Stimulated activated memory B cell treated with anti-CD40 and anti-IgM and Interleukin-4, amounts not matched to agents 10 μg/mL and 1 μg/mL and 100 μg/mL, for 72 hours (primary cell): ENCODE measurements around the gene CAPN10.
A peak's percentile ranks its signal among the peaks of the same experiment; 100 is the strongest.

Experiments
- ATAC-seq: fragments of 150-1000 bp; cut with Tn5 transposase; 2 replicates; pipeline ENCODE4 v1.10.0; 2021
- H3K27ac Mint-ChIP-seq: one replicate; pipeline ENCODE4 v1.8.0; 2022; ENCODE audit warnings: mild to moderate bottlenecking, mixed read lengths
- H3K27me3 Mint-ChIP-seq: one replicate; pipeline ENCODE4 v1.8.0; 2022; ENCODE audit warnings: mixed read lengths
- H3K36me3 Mint-ChIP-seq: one replicate; pipeline ENCODE4 v1.8.0; 2022; ENCODE audit warnings: mixed read lengths
- H3K4me1 Mint-ChIP-seq: one replicate; pipeline ENCODE4 v1.8.0; 2022; ENCODE audit warnings: mixed read lengths
- H3K4me3 Mint-ChIP-seq: one replicate; pipeline ENCODE4 v1.8.0; 2022; ENCODE audit warnings: mild to moderate bottlenecking, moderate library complexity, mixed read lengths
- H3K9me3 Mint-ChIP-seq: one replicate; pipeline ENCODE4 v1.8.0; 2022; ENCODE audit warnings: mixed read lengths

Gene CAPN10

DNA sequence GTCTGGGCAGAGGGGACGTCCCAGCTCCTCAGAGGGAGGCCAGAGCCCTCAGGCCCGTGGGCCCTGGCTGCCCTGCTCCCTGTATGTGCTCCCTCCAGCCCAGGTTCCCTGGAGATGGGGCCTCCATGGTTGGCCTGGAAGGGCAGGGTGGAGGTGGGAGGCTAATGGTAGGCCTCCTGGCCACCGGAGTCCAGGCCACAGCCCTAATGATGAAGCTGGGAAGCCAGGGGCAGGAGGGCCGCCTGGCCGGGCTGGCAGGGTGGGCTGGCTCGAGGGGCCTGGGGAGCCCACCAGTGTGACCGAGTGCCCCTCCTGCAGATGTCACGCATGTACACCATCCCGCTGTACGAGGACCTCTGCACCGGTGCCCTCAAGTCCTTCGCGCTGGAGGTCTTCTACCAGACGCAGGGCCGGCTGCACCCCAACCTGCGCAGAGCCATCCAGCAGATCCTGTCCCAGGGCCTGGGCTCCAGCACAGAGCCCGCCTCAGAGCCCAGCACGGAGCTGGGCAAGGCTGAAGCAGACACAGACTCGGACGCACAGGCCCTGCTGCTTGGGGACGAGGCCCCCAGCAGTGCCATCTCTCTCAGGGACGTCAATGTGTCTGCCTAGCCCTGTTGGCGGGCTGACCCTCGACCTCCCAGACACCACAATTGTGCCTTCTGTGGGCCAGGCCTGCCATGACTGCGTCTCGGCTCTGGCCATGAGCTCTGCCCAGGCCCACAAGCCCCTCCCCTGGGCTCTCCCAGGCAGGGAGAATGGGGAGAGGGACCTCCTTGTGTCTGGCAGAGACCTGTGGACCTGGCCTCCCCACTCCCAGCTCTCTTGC, 9.0 kb upstream of the CAPN10 start:
- Mint-ChIP-seq H3K27ac (no peak overlapping the region), H3K9me3 (no peaks in the 10 kb centered on the region), H3K4me3 (no peak overlapping the region), H3K36me3 (peaks cover 66% of the 10 kb centered on the region), H3K4me1 (peaks cover 34% of the 10 kb centered on the region), H3K27me3 (no peaks in the 10 kb centered on the region)
- ATAC-seq = no peak

DNA sequence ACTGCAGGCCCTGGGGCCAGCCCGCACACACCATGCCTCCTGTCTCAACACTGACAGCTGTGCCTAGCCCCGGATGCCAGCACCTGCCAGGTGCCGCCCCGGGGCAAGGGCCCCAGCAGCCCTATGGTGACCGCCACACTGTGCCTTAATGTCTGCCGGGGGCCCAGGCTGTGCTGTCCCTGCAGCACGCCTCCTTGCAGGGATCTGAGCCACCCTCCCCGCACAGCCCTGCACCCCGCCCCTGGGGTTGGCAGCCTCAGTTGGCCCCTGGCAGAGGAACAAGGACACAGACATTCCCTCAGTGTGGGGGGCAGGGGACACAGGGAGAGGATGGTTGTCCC, 8.5 kb upstream of the CAPN10 start:
- Mint-ChIP-seq H3K9me3 (no peaks in the 10 kb centered on the region), H3K27me3 (no peaks in the 10 kb centered on the region), H3K4me3 (no peak overlapping the region), H3K27ac (no peak overlapping the region), H3K36me3 (peaks cover 67% of the 10 kb centered on the region), H3K4me1 (peaks cover 40% of the 10 kb centered on the region)
- no peak for ATAC-seq

DNA sequence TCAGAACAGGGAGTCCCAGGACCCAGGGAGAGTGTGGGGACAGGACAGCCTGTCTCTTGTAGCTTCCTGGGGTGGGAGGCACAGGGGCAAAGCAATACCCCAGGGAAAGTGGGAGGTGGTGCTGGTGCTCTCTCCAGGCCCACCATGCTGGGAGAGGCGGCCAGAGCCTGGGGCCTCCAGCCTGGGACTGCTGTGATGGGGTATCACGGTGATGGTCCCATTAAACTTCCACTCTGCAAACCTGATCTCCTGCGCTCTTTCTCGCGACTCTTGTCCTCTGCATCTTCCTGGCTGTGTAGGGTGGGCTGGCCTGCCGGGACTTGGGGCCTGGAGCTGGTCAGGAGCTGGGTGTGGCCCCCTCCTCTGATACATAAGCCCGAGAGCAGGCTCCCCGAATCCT, 8.0 kb upstream of the CAPN10 start:
- peak overlapping the region; percentile 67 for H3K27ac Mint-ChIP-seq
- H3K4me3 Mint-ChIP-seq = no peak overlapping the region
- H3K36me3 Mint-ChIP-seq = peaks cover 67% of the 10 kb centered on the region
- H3K4me1 Mint-ChIP-seq = peaks cover 40% of the 10 kb centered on the region
- no peaks in the 10 kb centered on the region for H3K27me3 Mint-ChIP-seq
- H3K9me3 Mint-ChIP-seq = no peaks in the 10 kb centered on the region
- ATAC-seq = no peak

GRCh38 chr2:240579071-240579762, 7.3 kb upstream of the CAPN10 start:
- peak overlapping the region; percentile 42 for H3K4me3 Mint-ChIP-seq
- no peaks in the 10 kb centered on the region for H3K9me3 Mint-ChIP-seq
- ATAC-seq = peak; percentile 10
- peak overlapping the region; percentile 67 for H3K27ac Mint-ChIP-seq
- peaks cover 44% of the 10 kb centered on the region for H3K4me1 Mint-ChIP-seq
- peaks cover 67% of the 10 kb centered on the region for H3K36me3 Mint-ChIP-seq
- H3K27me3 Mint-ChIP-seq = no peaks in the 10 kb centered on the region

- H3K36me3 Mint-ChIP-seq = peaks cover 62% of the 10 kb centered on the region
- peak overlapping the region; percentile 67 for H3K27ac Mint-ChIP-seq
- no peaks in the 10 kb centered on the region for H3K9me3 Mint-ChIP-seq
- H3K4me3 Mint-ChIP-seq = peak overlapping the region; percentile 42
- no peaks in the 10 kb centered on the region for H3K27me3 Mint-ChIP-seq
- peaks cover 52% of the 10 kb centered on the region for H3K4me1 Mint-ChIP-seq
- ATAC-seq = peak; percentile 64
Observed at GRCh38 chr2:240579771-240580614, 6.5 kb upstream of the CAPN10 start.

GRCh38 chr2:240581811-240582210, 4.7 kb upstream of the CAPN10 start:
- no peak overlapping the region for H3K4me3 Mint-ChIP-seq

DNA sequence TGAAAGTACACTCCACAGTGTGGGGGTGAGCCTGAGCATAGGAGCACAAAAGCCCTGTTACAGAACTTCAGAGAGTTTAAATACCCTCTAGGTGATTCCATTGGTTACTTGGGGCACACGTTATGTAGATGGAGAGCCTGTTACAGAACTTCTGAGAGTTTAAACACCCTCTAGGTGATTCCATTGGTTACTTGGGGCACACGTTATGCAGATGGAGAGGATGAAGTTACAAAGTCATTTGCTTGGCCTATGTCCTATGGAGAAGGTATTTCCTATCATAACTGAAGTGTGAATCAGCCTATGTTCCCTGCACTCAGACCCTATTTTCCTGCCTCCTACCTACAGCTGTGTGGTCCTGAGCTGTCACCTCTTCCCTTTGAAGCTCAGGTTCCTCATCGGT, 3.8 kb upstream of the CAPN10 start:
- no peak overlapping the region for H3K27ac Mint-ChIP-seq
- ATAC-seq = no peak
- no peak overlapping the region for H3K4me3 Mint-ChIP-seq
- no peaks in the 10 kb centered on the region for H3K27me3 Mint-ChIP-seq
- H3K36me3 Mint-ChIP-seq = peaks cover 48% of the 10 kb centered on the region
- H3K9me3 Mint-ChIP-seq = no peaks in the 10 kb centered on the region
- H3K4me1 Mint-ChIP-seq = peaks cover 70% of the 10 kb centered on the region

More at GRCh38 chr2:240581811-240582210, 4.7 kb upstream of the CAPN10 start:
- Mint-ChIP-seq H3K27ac (no peak overlapping the region), H3K36me3 (peaks cover 53% of the 10 kb centered on the region), H3K27me3 (no peaks in the 10 kb centered on the region), H3K4me1 (peaks cover 63% of the 10 kb centered on the region), H3K9me3 (no peaks in the 10 kb centered on the region)
- ATAC-seq = no peak

GRCh38 chr2:240583774-240584173, 2.8 kb upstream of the CAPN10 start:
- H3K4me1 Mint-ChIP-seq = peaks cover 76% of the 10 kb centered on the region
- no peaks in the 10 kb centered on the region for H3K9me3 Mint-ChIP-seq
- no peaks in the 10 kb centered on the region for H3K27me3 Mint-ChIP-seq
- no peak for ATAC-seq
- H3K27ac Mint-ChIP-seq = peak overlapping the region; percentile 94
- H3K4me3 Mint-ChIP-seq = no peak overlapping the region
- H3K36me3 Mint-ChIP-seq = peaks cover 38% of the 10 kb centered on the region

DNA sequence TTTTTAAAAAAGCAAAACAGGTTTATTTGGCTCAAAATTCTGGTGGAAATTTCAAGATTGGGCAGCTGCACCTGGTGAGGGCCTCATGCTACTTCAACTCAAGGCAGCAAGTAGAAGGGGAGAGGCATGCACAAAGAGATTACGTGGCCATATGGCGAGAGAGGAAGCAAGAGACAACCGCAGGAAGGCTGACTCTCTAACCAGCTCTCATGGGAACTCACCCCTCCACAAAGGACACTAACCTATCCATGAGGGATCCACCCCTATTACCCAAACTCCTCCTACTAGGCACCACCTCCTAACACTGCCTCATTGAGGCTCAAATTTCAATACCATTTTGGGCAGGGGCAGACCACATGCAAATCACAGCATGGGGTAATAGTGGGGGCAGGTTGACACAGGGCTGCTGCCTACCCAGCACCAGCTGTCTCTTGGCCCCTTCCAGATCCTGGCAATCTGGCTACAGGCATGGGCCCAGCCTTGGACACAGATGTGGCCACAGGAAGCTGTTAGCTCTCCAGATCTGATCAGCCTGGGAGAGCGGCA, 2.0 kb upstream of the CAPN10 start:
- H3K27ac Mint-ChIP-seq = peak overlapping the region; percentile 94
- peaks cover 36% of the 10 kb centered on the region for H3K36me3 Mint-ChIP-seq
- peaks cover 75% of the 10 kb centered on the region for H3K4me1 Mint-ChIP-seq
- H3K27me3 Mint-ChIP-seq = no peaks in the 10 kb centered on the region
- peak overlapping the region; percentile 89 for H3K4me3 Mint-ChIP-seq
- ATAC-seq = peak; percentile 66
- H3K9me3 Mint-ChIP-seq = no peaks in the 10 kb centered on the region

DNA sequence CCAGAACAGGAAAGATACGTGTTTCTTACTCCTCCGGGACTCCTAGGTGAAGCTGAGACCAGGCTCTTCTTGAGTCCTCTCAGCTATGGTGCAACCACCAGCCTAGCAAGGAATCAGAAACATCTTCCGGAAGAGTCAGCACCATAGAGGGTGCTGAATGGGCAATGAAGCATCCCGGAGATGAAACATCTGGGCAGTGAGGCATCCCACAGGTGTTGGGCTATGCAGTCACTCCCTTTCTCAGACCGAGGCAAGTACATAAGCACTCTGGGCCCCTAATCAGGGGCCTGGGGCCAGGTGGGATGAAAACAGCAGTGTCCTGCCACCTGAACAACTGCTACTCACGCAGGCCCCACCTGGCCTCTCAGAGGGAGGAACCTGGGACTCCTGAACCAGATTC, 1.4 kb upstream of the CAPN10 start:
- Mint-ChIP-seq H3K9me3 (no peaks in the 10 kb centered on the region), H3K4me1 (peaks cover 70% of the 10 kb centered on the region), H3K4me3 (peak overlapping the region; percentile 89), H3K36me3 (peaks cover 31% of the 10 kb centered on the region), H3K27me3 (no peaks in the 10 kb centered on the region), H3K27ac (peak overlapping the region; percentile 94)
- ATAC-seq = peak; percentile 53

DNA sequence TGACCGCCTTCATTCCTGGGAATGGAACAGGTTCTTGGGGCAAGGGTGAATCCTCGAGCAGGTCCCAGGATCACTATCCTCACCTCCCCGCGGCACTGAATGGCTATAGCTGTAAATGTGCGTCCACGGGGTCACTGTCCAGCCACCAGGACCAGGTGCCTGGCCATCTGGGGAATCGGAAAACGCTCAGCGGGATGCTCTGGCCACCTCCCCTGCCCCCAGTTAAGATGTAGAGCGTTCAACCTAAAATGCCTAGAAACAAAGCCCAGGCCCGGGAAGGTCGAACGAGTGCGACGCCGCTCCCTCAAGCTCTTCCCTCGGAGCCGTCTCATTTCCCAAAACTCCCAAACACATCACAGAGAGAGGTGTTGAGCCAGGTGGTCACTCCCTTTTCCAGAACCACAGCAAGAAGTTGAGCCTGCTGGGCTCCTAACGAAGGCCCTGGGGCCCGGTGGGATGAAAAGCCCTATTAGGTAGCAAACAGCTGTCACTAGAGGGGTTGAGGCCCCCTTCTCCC, 795 bp upstream of the CAPN10 start:
- Mint-ChIP-seq H3K27me3 (no peaks in the 10 kb centered on the region), H3K36me3 (peaks cover 25% of the 10 kb centered on the region), H3K4me3 (peak overlapping the region; percentile 89), H3K27ac (peak overlapping the region; percentile 94), H3K4me1 (peaks cover 63% of the 10 kb centered on the region), H3K9me3 (no peaks in the 10 kb centered on the region)
- ATAC-seq = no peak

DNA sequence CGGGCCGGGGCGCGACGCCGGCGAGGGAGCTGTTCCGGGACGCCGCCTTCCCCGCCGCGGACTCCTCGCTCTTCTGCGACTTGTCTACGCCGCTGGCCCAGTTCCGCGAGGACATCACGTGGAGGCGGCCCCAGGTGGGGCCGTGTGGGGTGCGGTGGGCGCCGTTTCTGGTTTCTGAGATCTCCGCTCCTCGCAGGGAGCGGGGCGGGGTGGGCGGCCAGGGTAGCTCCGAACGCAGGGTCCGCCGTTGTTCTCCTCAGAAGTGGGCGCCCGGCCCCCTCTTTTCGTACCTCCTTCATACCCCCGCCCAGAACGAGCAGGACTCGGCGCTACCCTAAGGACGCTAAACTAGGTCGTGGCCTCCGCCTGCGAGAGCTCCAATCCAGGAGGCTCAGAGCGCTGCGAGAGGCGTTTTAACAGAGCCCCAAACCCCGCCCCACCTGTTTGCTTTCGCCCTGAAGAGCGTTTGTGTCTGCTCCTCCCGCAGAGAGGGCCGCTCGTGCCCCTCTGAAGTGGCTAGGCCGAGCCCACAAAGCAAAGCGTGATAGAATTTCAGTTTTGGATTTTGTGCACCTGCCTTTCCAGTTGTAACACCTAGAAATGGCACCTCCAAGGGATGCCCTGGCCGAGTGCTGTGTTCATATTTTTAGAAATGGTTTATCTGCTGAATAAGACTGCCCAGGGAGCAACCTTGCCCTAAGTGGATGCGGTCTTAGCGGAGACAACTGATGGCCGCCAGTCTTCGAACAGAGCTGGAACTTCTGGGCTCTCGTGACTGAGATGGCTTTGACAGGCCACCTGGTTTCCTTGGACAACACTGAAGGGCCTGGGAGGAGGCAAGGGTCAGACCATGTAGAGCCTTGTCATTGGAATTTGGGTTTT, 626 bp downstream of the CAPN10 start:
- ATAC-seq = peak; percentile 37
- H3K4me1 Mint-ChIP-seq = peaks cover 63% of the 10 kb centered on the region
- H3K36me3 Mint-ChIP-seq = peaks cover 22% of the 10 kb centered on the region
- H3K4me3 Mint-ChIP-seq = peak overlapping the region; percentile 89
- no peaks in the 10 kb centered on the region for H3K9me3 Mint-ChIP-seq
- H3K27ac Mint-ChIP-seq = peak overlapping the region; percentile 94
- no peaks in the 10 kb centered on the region for H3K27me3 Mint-ChIP-seq

GRCh38 chr2:240588006-240588655, 1.6 kb downstream of the CAPN10 start:
- peak overlapping the region; percentile 94 for H3K27ac Mint-ChIP-seq
- no peak for ATAC-seq
- peaks cover 17% of the 10 kb centered on the region for H3K36me3 Mint-ChIP-seq
- H3K27me3 Mint-ChIP-seq = no peaks in the 10 kb centered on the region
- peak overlapping the region; percentile 89 for H3K4me3 Mint-ChIP-seq
- H3K9me3 Mint-ChIP-seq = no peaks in the 10 kb centered on the region
- H3K4me1 Mint-ChIP-seq = peaks cover 55% of the 10 kb centered on the region

DNA sequence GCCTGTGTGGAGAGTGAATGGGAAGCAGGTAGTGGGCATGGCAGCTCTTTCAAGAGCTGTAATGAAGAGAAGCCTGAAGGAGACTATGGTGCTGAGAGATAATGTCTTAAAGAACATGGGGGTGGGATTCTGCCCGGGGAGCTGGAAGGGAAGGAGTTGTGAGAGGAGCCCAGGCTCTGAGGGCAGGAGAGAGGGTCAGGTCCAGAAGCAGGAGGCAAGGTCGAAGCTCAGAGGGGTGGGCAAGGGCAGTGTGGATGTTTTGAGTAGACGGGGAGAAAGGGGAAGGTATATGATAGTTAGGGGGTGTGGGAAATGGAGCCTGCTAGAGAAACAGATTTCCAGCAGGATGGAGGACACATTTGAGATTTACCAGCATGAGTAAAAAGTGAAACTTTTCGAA, 2.1 kb downstream of the CAPN10 start:
- ATAC-seq = no peak
- Mint-ChIP-seq H3K36me3 (peaks cover 17% of the 10 kb centered on the region), H3K4me3 (no peak overlapping the region), H3K27ac (peak overlapping the region; percentile 94), H3K9me3 (no peaks in the 10 kb centered on the region), H3K27me3 (no peaks in the 10 kb centered on the region), H3K4me1 (peaks cover 55% of the 10 kb centered on the region)
